IgD-negative memory B cell (primary cell): ENCODE data around the gene RAMAC. TPM values are rescaled to one million over a fixed set of nuclear protein-coding genes. Genes with fewer than 3 reads are reported as not detected.
A peak's percentile ranks its signal among the peaks of the same experiment; 100 is the strongest.

Experiments used
- H3K27ac Mint-ChIP-seq, 3 donors: one replicate each; pipeline ENCODE4 v1.8.0; 2020 to 2022; ENCODE audit warnings: mild to moderate bottlenecking in 3 of 3, mixed read lengths in 3 of 3, moderate library complexity in 1 of 3
- H3K27me3 Mint-ChIP-seq: one replicate; pipeline ENCODE4 v1.8.0; 2021; ENCODE audit warnings: mixed read lengths
- H3K36me3 Mint-ChIP-seq: one replicate; pipeline ENCODE4 v1.8.0; 2020; ENCODE audit warnings: mild to moderate bottlenecking, mixed read lengths
- H3K4me1 Mint-ChIP-seq, 3 donors: one replicate each; pipeline ENCODE4 v1.8.0; 2020 to 2022; ENCODE audit warnings: mixed read lengths in 3 of 3, mild to moderate bottlenecking in 1 of 3
- H3K4me3 Mint-ChIP-seq, 4 donors: one replicate each; pipeline ENCODE4 v1.8.0; 2020 to 2022; ENCODE audit warnings: mild to moderate bottlenecking in 4 of 4, mixed read lengths in 4 of 4, moderate library complexity in 3 of 4
- H3K9me3 Mint-ChIP-seq, 3 donors: one replicate each; pipeline ENCODE4 v1.8.0; 2020 to 2021; ENCODE audit warnings: mixed read lengths in 3 of 3, mild to moderate bottlenecking in 1 of 3
- polyA plus RNA-seq: library from polyadenylated mRNA; unstranded; fragments of 300-500 nt; fragmentation: Illumina TruSeq; gene quantifications from one replicate; pipeline ENCODE4 v1.2.3, GENCODE V29; 2021

The RAMAC gene
- polyA plus RNA-seq, 1 donor from 2014 or later: 38.2 TPM

- Mint-ChIP-seq H3K4me3 (peak within 1 kb of the TSS; percentile 57 to 86 (median 80)), H3K9me3 (no peaks in the 10 kb centered on the region)
Observed at GRCh38 chr15:82952158-82953081, 33.6 kb upstream of the RAMAC start, which contains the start of gene HOMER2. TSS of gene HOMER2 (minus strand) at chr15:82952720. CDS start at chr15:82952535, 185 bp downstream.

GRCh38 chr15:82958638-82959037, 27.4 kb upstream of the RAMAC start:
- Mint-ChIP-seq H3K27me3 (peaks cover under 1% of the 10 kb centered on the region), H3K27ac (no peak overlapping the region), H3K4me3 (no peak overlapping the region), H3K36me3 (peaks cover 2% of the 10 kb centered on the region), H3K9me3 (no peaks in the 10 kb centered on the region), H3K4me1 (peaks cover 0 to 7% (median 0%) of the 10 kb centered on the region in 3 donors)

More at GRCh38 chr15:82952158-82953081, 33.6 kb upstream of the RAMAC start, which contains the start of gene HOMER2:
- no peak within 1 kb of the TSS for H3K27ac Mint-ChIP-seq
- peaks cover 6 to 8% (median 6%) of the 10 kb centered on the region in 3 donors for H3K4me1 Mint-ChIP-seq
- H3K27me3 Mint-ChIP-seq: peaks cover 10% of the 10 kb centered on the region
- peaks cover 2% of the 10 kb centered on the region for H3K36me3 Mint-ChIP-seq

GRCh38 chr15:82959423-82959822, 26.6 kb upstream of the RAMAC start:
- no peaks in the 10 kb centered on the region for H3K27me3 Mint-ChIP-seq
- no peaks in the 10 kb centered on the region for H3K9me3 Mint-ChIP-seq
- H3K4me3 Mint-ChIP-seq: no peak overlapping the region
- H3K4me1 Mint-ChIP-seq: peaks cover 0 to 7% (median 0%) of the 10 kb centered on the region in 3 donors
- peaks cover 2% of the 10 kb centered on the region for H3K36me3 Mint-ChIP-seq
- no peak overlapping the region for H3K27ac Mint-ChIP-seq

GRCh38 chr15:82960766-82961165, 25.2 kb upstream of the RAMAC start:
- no peak overlapping the region for H3K27ac Mint-ChIP-seq
- H3K36me3 Mint-ChIP-seq: peaks cover 2% of the 10 kb centered on the region
- H3K27me3 Mint-ChIP-seq: no peaks in the 10 kb centered on the region
- no peaks in the 10 kb centered on the region for H3K9me3 Mint-ChIP-seq
- peaks cover 0 to 5% (median 0%) of the 10 kb centered on the region in 3 donors for H3K4me1 Mint-ChIP-seq
- H3K4me3 Mint-ChIP-seq: no peak overlapping the region

GRCh38 chr15:82963471-82964341, 22.3 kb upstream of the RAMAC start:
- Mint-ChIP-seq H3K4me1 (peaks cover 0 to 3% (median 0%) of the 10 kb centered on the region in 3 donors), H3K4me3 (no peak overlapping the region), H3K27me3 (no peaks in the 10 kb centered on the region), H3K36me3 (peaks cover 2% of the 10 kb centered on the region), H3K9me3 (no peaks in the 10 kb centered on the region), H3K27ac (no peak overlapping the region)

GRCh38 chr15:82964890-82965289, 21.1 kb upstream of the RAMAC start:
- no peaks in the 10 kb centered on the region for H3K9me3 Mint-ChIP-seq
- peaks cover 2% of the 10 kb centered on the region for H3K36me3 Mint-ChIP-seq
- no peaks in the 10 kb centered on the region for H3K27me3 Mint-ChIP-seq
- no peak overlapping the region for H3K27ac Mint-ChIP-seq
- peaks cover 0 to 3% (median 1%) of the 10 kb centered on the region in 3 donors for H3K4me1 Mint-ChIP-seq
- no peak overlapping the region for H3K4me3 Mint-ChIP-seq

- Mint-ChIP-seq H3K9me3 (no peaks in the 10 kb centered on the region), H3K27ac (no peak overlapping the region), H3K4me3 (no peak overlapping the region)
Observed at GRCh38 chr15:82966671-82967071, 19.3 kb upstream of the RAMAC start.

GRCh38 chr15:82968066-82968465, 17.9 kb upstream of the RAMAC start:
- no peaks in the 10 kb centered on the region for H3K27me3 Mint-ChIP-seq
- no peak overlapping the region for H3K4me3 Mint-ChIP-seq
- no peaks in the 10 kb centered on the region for H3K9me3 Mint-ChIP-seq
- H3K36me3 Mint-ChIP-seq: peaks cover 2% of the 10 kb centered on the region
- H3K4me1 Mint-ChIP-seq: peaks cover 0 to 2% (median 0%) of the 10 kb centered on the region in 3 donors
- H3K27ac Mint-ChIP-seq: no peak overlapping the region

More at GRCh38 chr15:82966671-82967071, 19.3 kb upstream of the RAMAC start:
- peaks cover 0 to 2% (median 0%) of the 10 kb centered on the region in 3 donors for H3K4me1 Mint-ChIP-seq
- H3K27me3 Mint-ChIP-seq: no peaks in the 10 kb centered on the region
- H3K36me3 Mint-ChIP-seq: peaks cover 2% of the 10 kb centered on the region

- peaks cover 2% of the 10 kb centered on the region for H3K36me3 Mint-ChIP-seq
- H3K4me1 Mint-ChIP-seq: peaks cover 0 to 2% (median 0%) of the 10 kb centered on the region in 3 donors
- no peaks in the 10 kb centered on the region for H3K27me3 Mint-ChIP-seq
- no peaks in the 10 kb centered on the region for H3K9me3 Mint-ChIP-seq
- H3K27ac Mint-ChIP-seq: no peak overlapping the region
- no peak overlapping the region for H3K4me3 Mint-ChIP-seq
Observed at GRCh38 chr15:82969353-82969752, 16.7 kb upstream of the RAMAC start.

- Mint-ChIP-seq H3K36me3 (peaks cover 2% of the 10 kb centered on the region), H3K27me3 (no peaks in the 10 kb centered on the region), H3K4me3 (no peak overlapping the region), H3K9me3 (no peaks in the 10 kb centered on the region), H3K27ac (no peak overlapping the region), H3K4me1 (peaks cover 0 to 2% (median 0%) of the 10 kb centered on the region in 3 donors)
Observed at GRCh38 chr15:82970078-82970686, 15.8 kb upstream of the RAMAC start.

- Mint-ChIP-seq H3K27me3 (no peaks in the 10 kb centered on the region), H3K27ac (no peak overlapping the region), H3K9me3 (no peaks in the 10 kb centered on the region), H3K36me3 (peaks cover 2% of the 10 kb centered on the region), H3K4me3 (no peak overlapping the region), H3K4me1 (peaks cover 0 to 3% (median 0%) of the 10 kb centered on the region in 3 donors)
Observed at GRCh38 chr15:82970696-82971095, 15.3 kb upstream of the RAMAC start.

- Mint-ChIP-seq H3K4me3 (no peak overlapping the region), H3K27me3 (no peaks in the 10 kb centered on the region), H3K36me3 (no peaks in the 10 kb centered on the region), H3K27ac (no peak overlapping the region), H3K4me1 (peaks cover 0 to 3% (median 0%) of the 10 kb centered on the region in 3 donors), H3K9me3 (no peaks in the 10 kb centered on the region)
Observed at GRCh38 chr15:82971218-82971984, 14.6 kb upstream of the RAMAC start.

GRCh38 chr15:82972990-82973389, 13.0 kb upstream of the RAMAC start:
- no peak overlapping the region for H3K27ac Mint-ChIP-seq
- H3K36me3 Mint-ChIP-seq: peaks cover 2% of the 10 kb centered on the region
- no peak overlapping the region for H3K4me3 Mint-ChIP-seq
- H3K4me1 Mint-ChIP-seq: peaks cover 0 to 3% (median 0%) of the 10 kb centered on the region in 3 donors
- no peaks in the 10 kb centered on the region for H3K27me3 Mint-ChIP-seq
- no peaks in the 10 kb centered on the region for H3K9me3 Mint-ChIP-seq

GRCh38 chr15:82977076-82977475, 8.9 kb upstream of the RAMAC start:
- H3K36me3 Mint-ChIP-seq: peaks cover 2% of the 10 kb centered on the region
- no peak overlapping the region for H3K4me3 Mint-ChIP-seq
- H3K9me3 Mint-ChIP-seq: peaks cover 0 to 2% (median 0%) of the 10 kb centered on the region in 3 donors
- no peaks in the 10 kb centered on the region for H3K27me3 Mint-ChIP-seq
- H3K4me1 Mint-ChIP-seq: peaks cover 0 to 1% (median 1%) of the 10 kb centered on the region in 3 donors
- H3K27ac Mint-ChIP-seq: no peak overlapping the region
